PC-3 (cell line): Measurements from ENCODE around the gene PHF24. TPM values are rescaled to one million over a fixed set of nuclear protein-coding genes. Genes with fewer than 3 reads are reported as not detected.

ENCODE experiments used
- ATAC-seq: fragments of 200-7000 bp; cut with Tn5 transposase; 2 replicates; pipeline ENCODE4 v1.9.1; 2020; ENCODE audit warnings: mild to moderate bottlenecking, moderate library complexity
- BruUV-seq: library from RNA; stranded (reverse); fragments of 400-500 nt; replicated peaks from 2 replicates; lab custom pipeline; 2021; lab: Mats Ljungman, UMichigan
- CTCF ChIA-PET: fragments of 300-600 bp; sonication (Branson Sonifier 250); formaldehyde crosslinking; loops from one replicate; lab custom pipeline; 2022; ENCODE audit warnings: antibody characterized with exemption; lab: Charles Lee
- POLR2A ChIA-PET: fragments of 300-600 bp; sonication (Branson Sonifier 250); formaldehyde crosslinking; loops from one replicate; lab custom pipeline; 2022; ENCODE audit warnings: antibody characterized with exemption; ENCODE audit not compliant: unreplicated experiment; lab: Charles Lee
- DNase-seq: peaks from one replicate; pipeline ENCODE4 v3.0.0-alpha.2; 2015
- H2AFZ ChIP-seq: fragments of 300-600 bp; sonication (generic); 2 replicates; pipeline ENCODE4 v1.6.0; 2016; ENCODE audit warnings: antibody characterized with exemption, low read length
- H3F3A ChIP-seq: fragments of 300-600 bp; sonication (generic); one replicate; pipeline ENCODE4 v1.6.0; 2017; ENCODE audit warnings: antibody characterized with exemption, low read length, control low read depth, mild to moderate bottlenecking; ENCODE audit not compliant: unreplicated experiment
- H3K27ac ChIP-seq: fragments of 300-600 bp; sonication (generic); 2 replicates; pipeline ENCODE4 v1.5.1; 2016; ENCODE audit warnings: mild to moderate bottlenecking, low read length
- H3K27me3 ChIP-seq: fragments of 300-600 bp; sonication (generic); 2 replicates; pipeline ENCODE4 v1.6.1; 2016; ENCODE audit warnings: low read length, mixed read lengths
- H3K36me3 ChIP-seq: fragments of 300-600 bp; sonication (generic); 2 replicates; pipeline ENCODE4 v1.6.1; 2016; ENCODE audit warnings: low read depth, mixed run types, low read length, mixed read lengths
- H3K4me1 ChIP-seq: fragments of 300-600 bp; sonication (generic); 2 replicates; pipeline ENCODE4 v1.5.1; 2016; ENCODE audit warnings: low read length; ENCODE audit not compliant: insufficient read depth
- H3K4me2 ChIP-seq: fragments of 300-600 bp; sonication (generic); 2 replicates; pipeline ENCODE4 v1.6.0; 2016; ENCODE audit warnings: low read length
- H3K4me3 ChIP-seq: fragments of 300-600 bp; sonication (generic); 2 replicates; pipeline ENCODE4 v1.5.1; 2016; ENCODE audit warnings: mild to moderate bottlenecking, low read length, mixed read lengths
- H3K79me2 ChIP-seq: fragments of 300-600 bp; sonication (generic); 2 replicates; pipeline ENCODE4 v1.6.1; 2017; ENCODE audit warnings: low read length, mixed read lengths
- H3K9ac ChIP-seq: fragments of 300-600 bp; sonication (generic); 2 replicates; pipeline ENCODE4 v1.6.0; 2016; ENCODE audit warnings: mild to moderate bottlenecking, low read length
- H3K9me2 ChIP-seq: fragments of 300-600 bp; sonication (generic); replicated peaks from 2 replicates; pipeline ENCODE4 v1.6.1; 2016; ENCODE audit warnings: mixed run types, low read length, mixed read lengths
- H3K9me3 ChIP-seq: fragments of 300-600 bp; sonication (generic); 2 replicates; pipeline ENCODE4 v1.6.1; 2016; ENCODE audit warnings: low read length, mixed read lengths
- H4K20me1 ChIP-seq: fragments of 300-600 bp; sonication (generic); 2 replicates; pipeline ENCODE4 v1.6.1; 2016; ENCODE audit warnings: low read length, mixed read lengths
- EZH2 ChIP-seq: fragments of 300-600 bp; sonication (generic); IDR thresholded peaks from one replicate; pipeline ENCODE4 v1.6.1; 2017; ENCODE audit warnings: antibody characterized with exemption, mild to moderate bottlenecking, low read length; ENCODE audit not compliant: unreplicated experiment
- EZH2phosphoT487 ChIP-seq: fragments of 300-600 bp; sonication (generic); IDR thresholded peaks from 2 replicates; pipeline ENCODE4 v1.6.1; 2018; ENCODE audit warnings: mild to moderate bottlenecking, antibody characterized with exemption, low read length, borderline replicate concordance
- intact Hi-C: fragments of 100-400 bp; cut with micrococcal nuclease; formaldehyde crosslinking; loops from 2 replicates; pipeline ENCODE4 v1.9.0; 2023
- total RNA-seq: library from RNA; depleted of rRNA; stranded (reverse); fragments of >200 nt; gene quantifications from 2 replicates; pipeline ENCODE4 v1.2.3, GENCODE V29; 2014
- TF ChIP-seq, protein P1 (sequence below): fragments of 300-600 bp; sonication (generic); conservative IDR thresholded peaks from 2 replicates; pipeline ENCODE4 v1.5.1; 2017; ENCODE audit warnings: antibody characterized with exemption, low read depth, mild to moderate bottlenecking, low read length

Gene PHF24
- total RNA-seq, 1 experiment from 2014 or later = not detected

DNA sequence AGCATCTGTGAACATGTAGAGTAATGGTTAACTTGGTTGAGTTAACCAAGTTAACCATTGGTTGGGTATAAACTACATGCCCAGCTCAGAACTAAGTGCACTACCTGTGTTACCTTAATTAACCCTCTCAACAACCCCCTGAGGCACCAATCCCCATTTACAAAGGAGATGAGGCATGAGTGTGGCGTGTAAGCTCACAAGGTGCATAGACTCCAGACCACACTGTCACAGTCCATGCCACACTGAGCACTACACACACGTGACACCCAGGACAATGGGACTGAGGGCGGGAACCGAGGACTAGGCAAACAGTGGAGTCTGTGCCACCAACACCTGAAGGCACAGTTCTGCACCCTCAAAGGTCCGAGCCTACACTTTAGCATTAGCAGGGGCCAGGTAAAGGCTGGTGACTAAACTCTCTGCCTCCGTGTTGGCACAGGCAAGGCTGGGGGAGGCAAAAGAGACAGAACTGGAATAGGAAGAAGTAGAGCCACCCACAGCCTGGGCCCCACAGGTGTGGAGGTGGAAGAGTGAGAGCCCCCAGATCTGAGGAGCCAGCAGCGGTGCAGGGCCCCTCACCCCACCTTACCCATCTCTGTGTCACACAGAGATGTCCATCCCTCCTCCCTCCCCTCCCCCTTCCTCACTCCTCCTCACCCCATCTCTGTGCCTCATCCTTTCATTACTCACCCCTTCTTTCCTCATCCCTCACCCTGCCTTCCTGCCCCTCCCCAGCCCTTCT lies 29.2 kb downstream of the PHF24 start:
- H3K9me3 ChIP-seq = no peaks in the 10 kb centered on the region
- H3K27ac ChIP-seq = no peak overlapping the region
- no peaks in the 10 kb centered on the region for H3F3A ChIP-seq
- ChIA-PET CTCF (no interaction called here), POLR2A (no interaction called here)
- H3K9me2 ChIP-seq = no peaks in the 10 kb centered on the region
- H3K79me2 ChIP-seq = no peaks in the 10 kb centered on the region
- peaks cover 10% of the 10 kb centered on the region for H3K4me1 ChIP-seq
- H3K36me3 ChIP-seq = no peaks in the 10 kb centered on the region
- H3K4me3 ChIP-seq = no peak overlapping the region
- BruUV-seq = no TSS peak
- intact Hi-C loops = no loop called here
- H3K9ac ChIP-seq = no peak overlapping the region
- no peak overlapping the region for H2AFZ ChIP-seq
- no peak overlapping the region for H3K4me2 ChIP-seq
- ATAC-seq (no peak), DNase-seq (no peak)
- no peaks in the 10 kb centered on the region for H4K20me1 ChIP-seq
- no peaks in the 10 kb centered on the region for H3K27me3 ChIP-seq
- TF ChIP-seq EZH2 (no peak), EZH2phosphoT487 (no peak)
- TF ChIP-seq, protein P1, sequence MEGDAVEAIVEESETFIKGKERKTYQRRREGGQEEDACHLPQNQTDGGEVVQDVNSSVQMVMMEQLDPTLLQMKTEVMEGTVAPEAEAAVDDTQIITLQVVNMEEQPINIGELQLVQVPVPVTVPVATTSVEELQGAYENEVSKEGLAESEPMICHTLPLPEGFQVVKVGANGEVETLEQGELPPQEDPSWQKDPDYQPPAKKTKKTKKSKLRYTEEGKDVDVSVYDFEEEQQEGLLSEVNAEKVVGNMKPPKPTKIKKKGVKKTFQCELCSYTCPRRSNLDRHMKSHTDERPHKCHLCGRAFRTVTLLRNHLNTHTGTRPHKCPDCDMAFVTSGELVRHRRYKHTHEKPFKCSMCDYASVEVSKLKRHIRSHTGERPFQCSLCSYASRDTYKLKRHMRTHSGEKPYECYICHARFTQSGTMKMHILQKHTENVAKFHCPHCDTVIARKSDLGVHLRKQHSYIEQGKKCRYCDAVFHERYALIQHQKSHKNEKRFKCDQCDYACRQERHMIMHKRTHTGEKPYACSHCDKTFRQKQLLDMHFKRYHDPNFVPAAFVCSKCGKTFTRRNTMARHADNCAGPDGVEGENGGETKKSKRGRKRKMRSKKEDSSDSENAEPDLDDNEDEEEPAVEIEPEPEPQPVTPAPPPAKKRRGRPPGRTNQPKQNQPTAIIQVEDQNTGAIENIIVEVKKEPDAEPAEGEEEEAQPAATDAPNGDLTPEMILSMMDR = no peak

GRCh38 chr9:34988218-34989002 lies 30.3 kb downstream of the PHF24 start:
- no peaks in the 10 kb centered on the region for H3K79me2 ChIP-seq
- TF ChIP-seq, protein P1 = no peak
- TF ChIP-seq EZH2phosphoT487 = no peak
- TF ChIP-seq EZH2 = no peak
- DNase-seq (no peak), ATAC-seq (no peak)
- H3K9me3 ChIP-seq = no peaks in the 10 kb centered on the region
- H3K4me2 ChIP-seq = peak overlapping the region; percentile 92
- H3F3A ChIP-seq = no peaks in the 10 kb centered on the region
- no peaks in the 10 kb centered on the region for H3K36me3 ChIP-seq
- 0 out of 2 replicates have a peak overlapping the region, but pooled peaks have one; percentile 36 for H3K9ac ChIP-seq
- ChIA-PET CTCF (no interaction called here), POLR2A (no interaction called here)
- intact Hi-C loops = no loop called here
- H3K27me3 ChIP-seq = no peaks in the 10 kb centered on the region
- peaks cover 21% of the 10 kb centered on the region for H3K4me1 ChIP-seq
- H2AFZ ChIP-seq = peak overlapping the region; percentile 93; the same call in 1 of the 2 replicates
- no peak overlapping the region for H3K27ac ChIP-seq
- no peaks in the 10 kb centered on the region for H3K9me2 ChIP-seq
- no peaks in the 10 kb centered on the region for H4K20me1 ChIP-seq
- peak overlapping the region; percentile 68 for H3K4me3 ChIP-seq
- BruUV-seq = TSS peak; percentile 96
